ENCODE measurements around the gene COL6A6.

The COL6A6 gene

GRCh38 chr3:130516645-130517512 is at the start of gene COL6A6:
Gene COL6A6 (plus strand): TSS chr3:130517177. CDS start chr3:130560365, 43,188 bp downstream.
- DNase-seq, result no peak

GRCh38 chr3:130468311-130468710 is 48.7 kb upstream of the COL6A6 start:
- DNase-seq, result no peak

GRCh38 chr3:130470126-130470525 is 46.9 kb upstream of the COL6A6 start:
- DNase-seq, result no peak

GRCh38 chr3:130473416-130473815 is 43.6 kb upstream of the COL6A6 start:
- DNase-seq, result no peak

- no peak for DNase-seq
Observed at GRCh38 chr3:130480736-130481135, 36.2 kb upstream of the COL6A6 start.

GRCh38 chr3:130488288-130488687 is 28.7 kb upstream of the COL6A6 start:
- DNase-seq, result no peak

GRCh38 chr3:130488769-130489450 is 28.1 kb upstream of the COL6A6 start:
- DNase-seq, result no peak

- no peak for DNase-seq
Observed at GRCh38 chr3:130490241-130490640, 26.7 kb upstream of the COL6A6 start.

- no peak for DNase-seq
Observed at GRCh38 chr3:130491431-130491830, 25.5 kb upstream of the COL6A6 start.

- no peak for DNase-seq
Observed at GRCh38 chr3:130504701-130505100, 12.3 kb upstream of the COL6A6 start.

- DNase-seq, result no peak
Observed at GRCh38 chr3:130506031-130506430, 10.9 kb upstream of the COL6A6 start.

- DNase-seq, result no peak
Observed at GRCh38 chr3:130507746-130508145, 9.2 kb upstream of the COL6A6 start.

- DNase-seq, result no peak
Observed at GRCh38 chr3:130509008-130509407, 8.0 kb upstream of the COL6A6 start.

GRCh38 chr3:130514681-130515080 is 2.3 kb upstream of the COL6A6 start:
- no peak for DNase-seq

- DNase-seq, result no peak
Observed at GRCh38 chr3:130515755-130516154, 1.2 kb upstream of the COL6A6 start.

GRCh38 chr3:130517602-130518001 is 625 bp downstream of the COL6A6 start:
- no peak for DNase-seq

- DNase-seq, result no peak
Observed at GRCh38 chr3:130519754-130520153, 2.8 kb downstream of the COL6A6 start.

GRCh38 chr3:130522399-130522798 is 5.4 kb downstream of the COL6A6 start:
- DNase-seq, result no peak

- DNase-seq, result no peak
Observed at GRCh38 chr3:130527426-130527825, 10.4 kb downstream of the COL6A6 start.

GRCh38 chr3:130528120-130528519 is 11.1 kb downstream of the COL6A6 start:
- DNase-seq, result no peak

GRCh38 chr3:130529486-130530215 is 12.7 kb downstream of the COL6A6 start:
- no peak for DNase-seq

- DNase-seq, result no peak
Observed at GRCh38 chr3:130533247-130533646, 16.3 kb downstream of the COL6A6 start.

- DNase-seq, result no peak
Observed at GRCh38 chr3:130537673-130538304, 20.8 kb downstream of the COL6A6 start.

Measured in stimulated activated CD4-positive, alpha-beta T cell treated with anti-CD3 and anti-CD28 coated beads, Interleukin-1b, Interleukin-23, amount 100 ng/mL, for 48 hours (primary cell).